HepG2 (cell line): ENCODE measurements around the gene DIAPH1. TPM values are rescaled to one million over a fixed set of nuclear protein-coding genes. Genes with fewer than 3 reads are reported as not detected.

Experiments used
- ATAC-seq: fragments of 200-7000 bp; cut with Tn5 transposase; 3 replicates; pipeline ENCODE4 v1.9.1; 2020; ENCODE audit warnings: mild to moderate bottlenecking, moderate library complexity
- BruUV-seq: library from RNA; stranded (reverse); fragments of 400-500 nt; replicated peaks from 2 replicates; lab custom pipeline; 2021; lab: Mats Ljungman, UMichigan
- CTCF ChIA-PET: fragments of 300-600 bp; formaldehyde crosslinking; extraction: SDS; loops from one replicate; lab custom pipeline; 2021; ENCODE audit warnings: low total read pairs, inconsistent platforms, low intra/inter-chr PET ratio; lab: Yijun Ruan, JAX
- POLR2A ChIA-PET: fragments of 350-600 bp; sonication (Branson Sonifier 250); formaldehyde crosslinking; loops from one replicate; lab custom pipeline; 2020; ENCODE audit warnings: antibody characterized with exemption, inconsistent platforms; lab: Yijun Ruan, JAX
- DNase-seq: peaks from one replicate; pipeline ENCODE4 v3.0.0-alpha.2; 2015; ENCODE audit warnings: low spot score
- FAIRE-seq: peaks from 3 replicates; lab custom pipeline; 2011; peaks lifted over from hg19 to GRCh38; lab: Jason Lieb, UNC
- H2AFZ ChIP-seq: one replicate; pipeline ENCODE4 v1.6.1; 2011; ENCODE audit warnings: low read length, inconsistent platforms
- H3K27ac ChIP-seq: fragments of 300-600 bp; 3 replicates; pipeline ENCODE4 v1.8.0; 2011; ENCODE audit warnings: mixed run types, mild to moderate bottlenecking, mixed read lengths, low read length, inconsistent platforms; ENCODE audit not compliant: insufficient read depth; ENCODE audit errors: extremely low read length
- H3K27me3 ChIP-seq, 2 experiments: fragments of 200-600 bp in 1 of 2; 2 replicates in 1 of 2; 3 replicates in 1 of 2; pipeline versions ENCODE4 v1.6.0 to v1.8.0; 2011; ENCODE audit warnings: low read length in 2 of 2, mild to moderate bottlenecking in 2 of 2, moderate library complexity in 2 of 2, inconsistent platforms in 1 of 2; ENCODE audit not compliant: insufficient read depth in 2 of 2, control insufficient read depth in 1 of 2
- H3K36me3 ChIP-seq, 2 experiments: fragments of 200-600 bp in 1 of 2; replicated peaks in 1 of 2; 2 replicates in 1 of 2; 3 replicates in 1 of 2; pipeline versions ENCODE4 v1.5.1 to v1.8.0; 2011; ENCODE audit warnings: low read length in 2 of 2, inconsistent platforms in 1 of 2; ENCODE audit not compliant: insufficient read depth in 2 of 2, control insufficient read depth in 1 of 2
- H3K4me1 ChIP-seq: 2 replicates; pipeline ENCODE4 v1.5.1; 2012; ENCODE audit warnings: low read length, inconsistent platforms; ENCODE audit not compliant: insufficient read depth
- H3K4me2 ChIP-seq: 2 replicates; pipeline ENCODE4 v1.6.0; 2011; ENCODE audit warnings: low read depth, low read length, inconsistent platforms
- H3K4me3 ChIP-seq, 3 experiments: fragments of 200-600 bp in 1 of 3; sonication (generic), shearing (Covaris generic) in 1 of 3; replicated peaks in 1 of 3; 2 replicates each; pipeline ENCODE4 v1.5.1; 2011 to 2016; ENCODE audit warnings: low read length in 3 of 3, inconsistent platforms in 2 of 3, low read depth in 2 of 3, mild to moderate bottlenecking in 2 of 3, control low read depth in 1 of 3, mixed read lengths in 1 of 3; ENCODE audit not compliant: insufficient read depth in 1 of 3
- H3K79me2 ChIP-seq: one replicate; pipeline ENCODE4 v1.6.1; 2011; ENCODE audit warnings: low read length, inconsistent platforms; ENCODE audit not compliant: insufficient read depth
- H3K9ac ChIP-seq: 2 replicates; pipeline ENCODE4 v1.6.0; 2011; ENCODE audit warnings: mild to moderate bottlenecking, low read depth, low read length, inconsistent platforms; ENCODE audit not compliant: insufficient read depth
- H3K9me3 ChIP-seq: 2 replicates; pipeline ENCODE4 v1.5.1; 2012; ENCODE audit warnings: mild to moderate bottlenecking, low read length
- H4K20me1 ChIP-seq: 2 replicates; pipeline ENCODE4 v1.6.0; 2011; ENCODE audit warnings: inconsistent platforms, mild to moderate bottlenecking, low read length, moderate library complexity; ENCODE audit not compliant: insufficient read depth
- FOSL1 ChIP-seq: sonication (generic); formaldehyde crosslinking; IDR thresholded peaks from 2 replicates; pipeline ENCODE4 v1.9.0; 2021; ENCODE audit warnings: missing genetic modification reagents, borderline replicate concordance
- HOXA3 ChIP-seq: sonication (generic); formaldehyde crosslinking; IDR thresholded peaks from 2 replicates; pipeline ENCODE4 v1.5.0; 2020; ENCODE audit warnings: missing genetic modification reagents
- JUNB ChIP-seq: sonication (generic); formaldehyde crosslinking; IDR thresholded peaks from 2 replicates; pipeline ENCODE4 v1.8.0; 2022; ENCODE audit warnings: missing genetic modification reagents, mild to moderate bottlenecking, borderline replicate concordance
- KLF16 ChIP-seq, 2 experiments: sonication (generic) in 1 of 2; formaldehyde crosslinking in 1 of 2; IDR thresholded peaks; 2 replicates each; pipeline versions ENCODE4 v1.6.1 to v1.8.0; 2016 to 2023; ENCODE audit warnings: missing genetic modification reagents in 2 of 2, missing compliant biosample characterization in 1 of 2
- LRRFIP1 ChIP-seq: sonication (generic); formaldehyde crosslinking; conservative IDR thresholded peaks from 2 replicates; pipeline ENCODE4 v1.4.0; 2020; ENCODE audit warnings: missing genetic modification reagents
- MZF1 ChIP-seq: sonication (generic); formaldehyde crosslinking; IDR thresholded peaks from 2 replicates; pipeline ENCODE4 v1.8.1; 2023; ENCODE audit warnings: mild to moderate bottlenecking, missing genetic modification reagents, borderline replicate concordance
- NFKBIZ ChIP-seq: IDR thresholded peaks from 2 replicates; pipeline ENCODE4 v1.6.1; 2018; ENCODE audit warnings: missing genetic modification reagents, missing compliant biosample characterization
- THAP8 ChIP-seq: sonication (generic); formaldehyde crosslinking; IDR thresholded peaks from 2 replicates; pipeline ENCODE4 v1.5.1; 2020; ENCODE audit warnings: missing genetic modification reagents, mild to moderate bottlenecking, borderline replicate concordance
- ZBTB37 ChIP-seq: sonication (generic); formaldehyde crosslinking; IDR thresholded peaks from 2 replicates; pipeline ENCODE4 v1.4.0; 2020; ENCODE audit warnings: mild to moderate bottlenecking, missing genetic modification reagents
- ZFP1 ChIP-seq: IDR thresholded peaks from 2 replicates; pipeline ENCODE4 v1.6.1; 2016
- ZNF136 ChIP-seq: sonication (generic); formaldehyde crosslinking; IDR thresholded peaks from 2 replicates; pipeline ENCODE4 v1.8.1; 2022; ENCODE audit warnings: low read depth, mild to moderate bottlenecking, moderate library complexity, missing genetic modification reagents
- ZNF3 ChIP-seq: IDR thresholded peaks from 2 replicates; pipeline ENCODE4 v1.7.0; 2017; ENCODE audit warnings: inconsistent platforms
- ZNF512 ChIP-seq: sonication (generic); formaldehyde crosslinking; IDR thresholded peaks from 2 replicates; pipeline ENCODE4 v1.4.0; 2020; ENCODE audit warnings: mild to moderate bottlenecking, missing genetic modification reagents
- ZNF562 ChIP-seq: sonication (generic); formaldehyde crosslinking; IDR thresholded peaks from 2 replicates; pipeline ENCODE4 v1.8.0; 2022; ENCODE audit warnings: missing genetic modification reagents, borderline replicate concordance
- ZNF674 ChIP-seq: sonication (generic); formaldehyde crosslinking; IDR thresholded peaks from 2 replicates; pipeline ENCODE4 v1.5.0; 2020; ENCODE audit warnings: low read depth, mild to moderate bottlenecking, missing genetic modification reagents
- ZNF768 ChIP-seq: sonication (generic); formaldehyde crosslinking; IDR thresholded peaks from 2 replicates; pipeline ENCODE4 v1.4.0; 2020; ENCODE audit warnings: missing genetic modification reagents
- ZNF841 ChIP-seq: sonication (generic); formaldehyde crosslinking; IDR thresholded peaks from 2 replicates; pipeline ENCODE4 v1.8.1; 2023; ENCODE audit warnings: missing genetic modification reagents, borderline replicate concordance
- WGBS: methylation state at CpG from one replicate; pipeline ENCODE4 v1.1.6; 2017; ENCODE audit warnings: low lambda C conversion rate; 5-methylcytosine and 5-hydroxymethylcytosine counted together
- in situ Hi-C: cut with HindIII; loops from 2 replicates; pipeline ENCODE4 v1.10.0; 2017; ENCODE audit warnings: low pct_unique_long_range_greater_than_20kb; ENCODE audit not compliant: extremely low pct_ligation_motif_present
- intact Hi-C: fragments of 100-400 bp; cut with micrococcal nuclease; formaldehyde crosslinking; loops from one replicate; pipeline ENCODE4 v1.10.0; 2022; ENCODE audit not compliant: unreplicated experiment
- polyA plus RNA-seq, 8 experiments: library from polyadenylated mRNA; depleted of rRNA in 3 of 8; stranded (reverse) in 7 of 8; unstranded in 1 of 8; fragments of >200 nt; fragmentation: Illumina TruSeq in 4 of 8; extraction: Trizol in 4 of 8; gene quantifications; 2 replicates each; pipeline versions ENCODE4 v1.2.1 to v1.2.3, GENCODE V29; 2011 to 2016; ENCODE audit warnings: low read depth in 4 of 8, missing spikeins in 1 of 8, mixed read lengths in 1 of 8; ENCODE audit not compliant: insufficient read depth in 1 of 8
- total RNA-seq, 5 experiments: library from RNA; depleted of rRNA; stranded (reverse); fragments of >200 nt; fragmentation: Illumina TruSeq; extraction: Trizol; gene quantifications; 2 replicates each; pipeline ENCODE4 v1.2.3, GENCODE V29; 2016; ENCODE audit warnings: low read depth in 1 of 5

The DIAPH1 gene
- total and polyA plus RNA-seq, 2 of the 13 experiments (the other 11 are each of a cell fraction or from before 2014, with no cell fraction given) = 25.1 to 33.9 TPM

- no peak for TF ChIP-seq LRRFIP1 (CRISPR knock-in tag)
Measured at GRCh38 chr5:141532726-141533125, 86.1 kb downstream of the DIAPH1 start (continued).

- POLR2A ChIA-PET = no interaction called here
- no peaks in the 10 kb centered on the region for H4K20me1 ChIP-seq
- no peaks in the 10 kb centered on the region for H3K27me3 ChIP-seq
- BruUV-seq = TSS peak; percentile 26
- 94% methylated on average over 6 of the region's 7 CpGs for WGBS
- DNase-seq (no peak), FAIRE-seq (no peak), ATAC-seq (no peak)
- H3K9me3 ChIP-seq = no peaks in the 10 kb centered on the region
- CTCF ChIA-PET = no interaction called here
- H3K27ac ChIP-seq = no peak overlapping the region
- H2AFZ ChIP-seq = no peak overlapping the region
- intact Hi-C loops (loop anchor here (10.0 kb wide), 1 partner anchor 175 kb away; the partner anchor contains the start of genes PCDHGA4, PCDHGB1 and PCDHGB2), in situ Hi-C loops (loop anchor here (10.0 kb wide), 1 partner anchor 175 kb away; the partner anchor contains the start of genes PCDHGA4, PCDHGB1 and PCDHGB2)
- no peak overlapping the region for H3K4me2 ChIP-seq
- peaks cover 34 to 73% of the 10 kb centered on the region in 2 experiments for H3K36me3 ChIP-seq
- no peaks in the 10 kb centered on the region for H3K79me2 ChIP-seq
- H3K4me1 ChIP-seq = peaks cover 39% of the 10 kb centered on the region
- no peak for TF ChIP-seq ZFP1
- no peak for TF ChIP-seq MZF1
- TF ChIP-seq ZNF562 (CRISPR knock-in tag) = no peak
- TF ChIP-seq ZNF674 (CRISPR knock-in tag) = no peak
- TF ChIP-seq THAP8 = no peak
- no peak for TF ChIP-seq ZNF841
- no peak for TF ChIP-seq FOSL1 (CRISPR knock-in tag)
- no peak for TF ChIP-seq ZNF3 (CRISPR knock-in tag)
- no peak for TF ChIP-seq JUNB (CRISPR knock-in tag)
- no peak for TF ChIP-seq KLF16 (CRISPR knock-in tag; IDR thresholded peaks at IDR 0.05)
- no peak for TF ChIP-seq ZNF136 (CRISPR knock-in tag)
- TF ChIP-seq ZNF768 = no peak
- no peak for TF ChIP-seq HOXA3 (CRISPR knock-in tag)
- TF ChIP-seq NFKBIZ (CRISPR knock-in tag) = no peak
- TF ChIP-seq ZNF512 (CRISPR knock-in tag) = no peak
- TF ChIP-seq ZBTB37 (CRISPR knock-in tag) = no peak
- H3K9ac ChIP-seq = no peak overlapping the region
- no peak overlapping the region for H3K4me3 ChIP-seq
Measured at GRCh38 chr5:141529873-141530272, 88.9 kb downstream of the DIAPH1 start.
